Heart left ventricle (tissue), 16 donors: ENCODE data around the gene KRT15. TPM values are rescaled to one million over a fixed set of nuclear protein-coding genes. Genes with fewer than 3 reads are reported as not detected.

Experiments
- ATAC-seq, 4 donors: fragments of 200-7000 bp; cut with Tn5 transposase; one replicate each; pipeline ENCODE4 v1.9.1; 2020 to 2022; ENCODE audit warnings: moderate library complexity in 4 of 4, mild to moderate bottlenecking in 3 of 4, moderate number of reproducible peaks in 1 of 4
- DNase-seq, 5 donors: peaks; one replicate each; pipeline ENCODE4 v3.0.0-alpha.2; 2020
- H3K27ac ChIP-seq, 12 donors: fragments of 200-600 bp; sonication (generic) in 4 of 12; one replicate each; pipeline versions ENCODE4 v1.5.0 to v1.8.0; 2016 to 2022; ENCODE audit warnings: mild to moderate bottlenecking in 2 of 12
- H3K27me3 ChIP-seq, 9 donors: fragments of 200-600 bp; sonication (generic) in 2 of 9; one replicate each; pipeline versions ENCODE4 v1.5.1 to v1.8.0; 2016 to 2022; ENCODE audit warnings: mild to moderate bottlenecking in 3 of 9
- H3K36me3 ChIP-seq, 9 donors: fragments of 200-600 bp; sonication (generic) in 2 of 9; one replicate each; pipeline versions ENCODE4 v1.5.0 to v1.8.0; 2018 to 2022; ENCODE audit warnings: mild to moderate bottlenecking in 2 of 9
- H3K4me1 ChIP-seq, 12 donors: fragments of 200-600 bp; sonication (generic) in 4 of 12; one replicate each; pipeline versions ENCODE4 v1.5.0 to v1.8.0; 2016 to 2022; ENCODE audit warnings: mild to moderate bottlenecking in 3 of 12
- H3K4me3 ChIP-seq, 12 donors: fragments of 200-600 bp; sonication (generic) in 4 of 12; one replicate each; pipeline versions ENCODE4 v1.5.0 to v1.8.0; 2017 to 2022; ENCODE audit warnings: mild to moderate bottlenecking in 9 of 12, moderate library complexity in 4 of 12
- H3K9me3 ChIP-seq, 12 donors: fragments of 200-600 bp; sonication (generic) in 4 of 12; one replicate each; pipeline versions ENCODE4 v1.5.0 to v1.8.0; 2016 to 2022; ENCODE audit warnings: mild to moderate bottlenecking in 1 of 12
- CTCF ChIP-seq, 12 donors: fragments of 200-600 bp; sonication (generic) in 4 of 12; IDR thresholded peaks; one replicate each; pipeline versions ENCODE4 v1.5.0 to v1.8.0; 2018 to 2022; ENCODE audit warnings: antibody characterized with exemption in 12 of 12, mild to moderate bottlenecking in 5 of 12
- POLR2A ChIP-seq, 2 donors: fragments of 450-650 bp; IDR thresholded peaks; one replicate each; pipeline ENCODE4 v1.6.1; 2017; ENCODE audit warnings: antibody characterized with exemption in 2 of 2, mild to moderate bottlenecking in 2 of 2, moderate library complexity in 2 of 2
- WGBS, 4 donors: extraction: QIAGEN DNeasy Blood & Tissue Kit in 2 of 4; methylation state at CpG; one replicate each; pipeline versions ENCODE4 v1.1.5 to v1.1.7; 2013 to 2018; 5-methylcytosine and 5-hydroxymethylcytosine counted together
- intact Hi-C, 10 donors: fragments of 100-400 bp; cut with DNase I; formaldehyde crosslinking; loops; one replicate each; pipeline versions ENCODE4 v1.11.1 to v1.14.2; 2022
- polyA plus RNA-seq, 2 donors: library from polyadenylated mRNA; stranded (reverse); fragments of 200-250 nt; gene quantifications; one replicate each; pipeline ENCODE4 v1.2.3, GENCODE V29; 2013
- total RNA-seq, 9 donors: library from RNA; depleted of rRNA in 2 of 9; stranded (reverse); fragments of >200 nt in 2 of 9; fragmentation: NEBNext Ultra II Directional in 3 of 9; extraction: Animal tissue kit (Norgen Biotek cat#: 25700) in 3 of 9; gene quantifications; one replicate each; pipeline versions ENCODE4 v1.1.0 to v1.2.4, GENCODE V29; 2016 to 2023
- donor health status: ischemic (EF 13 %, LVEDD 7.1; RV severe dilation, severe dysfunction).
- donor health status: healthy with polysubstance abuse.
- donor health status: DM: no; HTN: yes; CAD: no.
- donor health status: DM: no; HTN: no; CAD: no.
- donor health status: ischemic (EF 25% LVEDD 6.9; RV normal size, moderate dysfunction).
- donor health status: ischemic (EF 25% LVEDD 5.7; RV mildly dilated, moderate dysfunction).
- donor health status: healthy.
- donor health status: DM: yes; HTN: yes; CAD: no.
- donor health status: ischemic (EF 35%, LVEDD 5.7; RV mildly dilated, moderate dysfunction).
- donor health status: nonischemic (EF 11% LVEDD 7.7; RV severe dilation, severe dysfunction).
- donor health status: DM: yes; HTN: yes; CAD: no.
- donor health status: PGD.
- donor health status: ischemic (EF 29% LVEDD 5.4; RV normal size, mild dysfunction).
- donor health status: nonischemic (EF 23%, LVEDD 6.1; RV moderate dilation, normal function).

The KRT15 gene
- total and polyA plus RNA-seq, 11 donors = 0.14 to 0.36 TPM; not detected in 9

- WGBS, 4 donors = 87 to 91% (median 89%) methylated on average over 13 of the region's 13 CpGs
- ATAC-seq = no peak
- TF ChIP-seq POLR2A (IDR thresholded peaks at IDR 0.05) (no peak), CTCF (IDR thresholded peaks at IDR 0.05) (no peak)
Observed at GRCh38 chr17:41486316-41486715, 32.4 kb downstream of the KRT15 start.

GRCh38 chr17:41484920-41485904 lies 33.5 kb downstream of the KRT15 start:
- ATAC-seq = peak in 3 of 4 donors; percentile 22 to 79 (median 56)

More at GRCh38 chr17:41486316-41486715, 32.4 kb downstream of the KRT15 start:
- no peaks in the 10 kb centered on the region for H3K36me3 ChIP-seq
- no peak overlapping the region for H3K27ac ChIP-seq
- H3K4me3 ChIP-seq = no peak overlapping the region
- H3K4me1 ChIP-seq = peaks cover 0 to 8% (median 0%) of the 10 kb centered on the region in 12 donors
- DNase-seq = no peak
- H3K27me3 ChIP-seq = peaks cover 0 to 17% (median 3%) of the 10 kb centered on the region in 9 donors
- intact Hi-C loops = no loop called here
- no peaks in the 10 kb centered on the region for H3K9me3 ChIP-seq

GRCh38 chr17:41483991-41484826 lies 34.5 kb downstream of the KRT15 start:
- WGBS, 4 donors = 43 to 57% (median 55%) methylated on average over 7 of the region's 7 CpGs
- H3K9me3 ChIP-seq = no peaks in the 10 kb centered on the region
- H3K4me1 ChIP-seq = no peaks in the 10 kb centered on the region
- intact Hi-C loops = no loop called here
- H3K36me3 ChIP-seq = no peaks in the 10 kb centered on the region
- ATAC-seq = peak in 2 of 4 donors; percentile 21 to 41
- no peak for DNase-seq
- H3K27ac ChIP-seq = no peak overlapping the region
- TF ChIP-seq CTCF (IDR thresholded peaks at IDR 0.05) = no peak
- H3K4me3 ChIP-seq = no peak overlapping the region
- peaks cover 0 to 17% (median 3%) of the 10 kb centered on the region in 9 donors for H3K27me3 ChIP-seq

More at GRCh38 chr17:41484920-41485904, 33.5 kb downstream of the KRT15 start:
- H3K9me3 ChIP-seq = no peaks in the 10 kb centered on the region
- intact Hi-C loops = no loop called here
- H3K4me3 ChIP-seq = no peak overlapping the region
- H3K27me3 ChIP-seq = peaks cover 0 to 17% (median 3%) of the 10 kb centered on the region in 9 donors
- no peak for DNase-seq
- WGBS, 4 donors = 71 to 78% (median 72%) methylated on average over 8 of the region's 8 CpGs
- TF ChIP-seq CTCF (IDR thresholded peaks at IDR 0.05) (no peak), POLR2A (IDR thresholded peaks at IDR 0.05) (no peak)
- no peaks in the 10 kb centered on the region for H3K36me3 ChIP-seq
- peaks cover 0 to 7% (median 0%) of the 10 kb centered on the region in 12 donors for H3K4me1 ChIP-seq
- no peak overlapping the region for H3K27ac ChIP-seq
